HepG2 (cell line): ENCODE data around the gene USP36.

ENCODE experiments used
- CBFB ChIP-seq: sonication (generic); formaldehyde crosslinking; IDR thresholded peaks from 2 replicates; pipeline ENCODE4 v1.4.0; 2020; ENCODE audit warnings: missing genetic modification reagents
- CHD2 ChIP-seq: IDR thresholded peaks from 2 replicates; pipeline ENCODE4 v1.6.1; 2011; ENCODE audit warnings: low read depth, low read length, improper control_type of control experiment
- MXI1 ChIP-seq: IDR thresholded peaks from 3 replicates; pipeline ENCODE4 v1.6.1; 2012; ENCODE audit warnings: low read depth, low read length, inconsistent platforms, borderline replicate concordance
- MYNN ChIP-seq: sonication (generic); formaldehyde crosslinking; IDR thresholded peaks from 2 replicates; pipeline ENCODE4 v1.4.0; 2020; ENCODE audit warnings: mild to moderate bottlenecking, low read depth, missing genetic modification reagents
- POLR2AphosphoS5 ChIP-seq: IDR thresholded peaks from 2 replicates; pipeline ENCODE4 v1.6.1; 2012; ENCODE audit warnings: low read depth, low read length

DNA sequence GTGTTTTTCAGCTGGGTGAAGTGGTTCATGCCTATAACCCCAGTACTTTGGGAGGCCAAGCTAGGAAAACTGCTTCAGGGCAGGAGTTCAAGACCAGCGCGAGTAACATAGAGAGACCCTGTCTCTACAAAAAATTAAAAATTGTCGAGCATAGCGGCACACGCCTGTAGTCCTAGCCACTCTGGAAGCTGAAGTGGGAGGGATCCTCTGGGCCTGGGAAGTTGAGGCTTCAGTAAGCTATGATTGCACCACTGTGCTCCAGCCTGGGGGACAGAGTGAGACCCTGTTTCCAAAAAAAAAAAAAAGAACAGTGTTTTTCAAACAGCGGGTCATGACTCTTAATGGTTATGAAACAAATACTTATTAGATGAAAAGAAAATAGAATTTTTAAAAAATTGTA is 56.3 kb downstream of the USP36 start:
- TF ChIP-seq POLR2AphosphoS5: no peak
- no peak for TF ChIP-seq CHD2
- TF ChIP-seq MXI1: no peak
- no peak for TF ChIP-seq CBFB
- TF ChIP-seq MYNN (CRISPR knock-in tag): no peak
